Loucy (cell line): ENCODE data around the gene STX11.

Experiments used
- H2AFZ ChIP-seq: fragments of 200-600 bp; sonication (generic); 2 replicates; pipeline ENCODE4 v1.6.0; 2016; ENCODE audit warnings: antibody characterized with exemption, mild to moderate bottlenecking, low read length, moderate library complexity
- H3F3A ChIP-seq: fragments of 200-600 bp; 2 replicates; pipeline ENCODE4 v1.6.0; 2016; ENCODE audit warnings: antibody characterized with exemption, low read depth, mild to moderate bottlenecking
- H3K27me3 ChIP-seq: fragments of 200-600 bp; sonication (generic); 2 replicates; pipeline ENCODE4 v1.6.1; 2014; ENCODE audit warnings: low read length, mild to moderate bottlenecking; ENCODE audit not compliant: insufficient read depth, poor library complexity, severe bottlenecking
- H3K36me3 ChIP-seq: fragments of 200-600 bp; sonication (generic); 2 replicates; pipeline ENCODE4 v1.6.1; 2016; ENCODE audit warnings: low read length; ENCODE audit not compliant: insufficient read depth
- H3K4me1 ChIP-seq: fragments of 200-600 bp; sonication (generic); 2 replicates; pipeline ENCODE4 v1.5.1; 2014; ENCODE audit warnings: low read length, mild to moderate bottlenecking; ENCODE audit not compliant: insufficient read depth, poor library complexity, severe bottlenecking
- H3K4me2 ChIP-seq: fragments of 200-600 bp; sonication (generic); 2 replicates; pipeline ENCODE4 v1.6.0; 2014; ENCODE audit warnings: antibody characterized with exemption, low read length, low read depth, mild to moderate bottlenecking; ENCODE audit not compliant: poor library complexity, severe bottlenecking
- H3K4me3 ChIP-seq: fragments of 200-600 bp; sonication (generic); 2 replicates; pipeline ENCODE4 v1.5.1; 2014; ENCODE audit warnings: low read length, mild to moderate bottlenecking, mixed read lengths; ENCODE audit not compliant: poor library complexity, severe bottlenecking
- H3K79me2 ChIP-seq: fragments of 200-600 bp; sonication (generic); 2 replicates; pipeline ENCODE4 v1.6.1; 2014; ENCODE audit warnings: low read length; ENCODE audit not compliant: insufficient read depth
- H3K9ac ChIP-seq: fragments of 200-600 bp; sonication (generic); 2 replicates; pipeline ENCODE4 v1.6.0; 2014; ENCODE audit warnings: mild to moderate bottlenecking, low read depth, low read length, moderate library complexity; ENCODE audit not compliant: poor library complexity, severe bottlenecking
- H3K9me2 ChIP-seq: fragments of 200-600 bp; sonication (generic); replicated peaks from 2 replicates; pipeline ENCODE4 v1.6.1; 2016; ENCODE audit warnings: low read depth, low read length, mixed read lengths
- H3K9me3 ChIP-seq: fragments of 200-600 bp; sonication (generic); 2 replicates; pipeline ENCODE4 v1.6.1; 2014; ENCODE audit warnings: mild to moderate bottlenecking, antibody characterized with exemption, low read length, low read depth; ENCODE audit not compliant: insufficient read depth
- H4K20me1 ChIP-seq: fragments of 200-600 bp; sonication (generic); 2 replicates; pipeline ENCODE4 v1.6.0; 2014; ENCODE audit warnings: antibody characterized with exemption, low read length, mild to moderate bottlenecking; ENCODE audit not compliant: insufficient read depth, poor library complexity, severe bottlenecking
- EZH2phosphoT487 ChIP-seq: fragments of 200-600 bp; IDR thresholded peaks from 2 replicates; pipeline ENCODE4 v1.6.1; 2018; ENCODE audit warnings: antibody characterized with exemption, mild to moderate bottlenecking, moderate library complexity, borderline replicate concordance
- TF ChIP-seq, protein P1 (sequence below): fragments of 200-600 bp; sonication (generic); conservative IDR thresholded peaks from 2 replicates; pipeline ENCODE4 v1.5.1; 2014; ENCODE audit warnings: mild to moderate bottlenecking, antibody characterized with exemption, low read length

Gene STX11

DNA sequence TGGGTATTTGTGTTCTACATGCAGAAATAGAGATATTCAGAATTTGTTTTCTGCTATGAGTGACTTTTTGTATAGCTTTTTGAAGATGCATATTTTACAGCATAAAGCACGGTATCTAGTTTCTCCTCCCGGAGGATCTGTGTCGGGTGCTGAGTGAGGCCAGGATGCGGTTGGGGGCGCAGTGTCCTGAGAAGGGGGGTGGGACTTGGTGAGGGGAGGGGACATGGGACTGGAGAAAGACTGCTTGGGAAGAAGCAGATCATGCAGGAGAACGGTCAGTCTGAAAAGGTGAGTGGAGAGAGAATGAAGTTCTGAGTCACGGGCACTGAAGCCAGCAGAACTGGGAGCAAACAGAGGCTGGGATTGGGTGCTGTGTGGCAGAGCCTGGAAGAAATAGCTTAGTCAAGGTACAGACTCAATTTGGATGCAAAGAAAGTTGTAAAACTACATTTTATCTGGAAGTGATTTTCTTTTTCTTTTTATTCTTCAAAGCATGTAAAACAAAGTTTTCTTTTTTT, 44.0 kb downstream of the STX11 start:
- Histone ChIP-seq H3K4me2 (no peak overlapping the region), H3K9me3 (no peaks in the 10 kb centered on the region; the same call in 1 of the 2 replicates), H3K9me2 (no peaks in the 10 kb centered on the region), H3K36me3 (no peaks in the 10 kb centered on the region), H2AFZ (no peak overlapping the region), H3F3A (no peaks in the 10 kb centered on the region), H3K9ac (no peak overlapping the region), H3K4me3 (no peak overlapping the region), H3K27me3 (no peaks in the 10 kb centered on the region), H4K20me1 (no peaks in the 10 kb centered on the region), H3K79me2 (no peaks in the 10 kb centered on the region), H3K4me1 (peaks cover 4% of the 10 kb centered on the region)
- TF ChIP-seq, protein P1, sequence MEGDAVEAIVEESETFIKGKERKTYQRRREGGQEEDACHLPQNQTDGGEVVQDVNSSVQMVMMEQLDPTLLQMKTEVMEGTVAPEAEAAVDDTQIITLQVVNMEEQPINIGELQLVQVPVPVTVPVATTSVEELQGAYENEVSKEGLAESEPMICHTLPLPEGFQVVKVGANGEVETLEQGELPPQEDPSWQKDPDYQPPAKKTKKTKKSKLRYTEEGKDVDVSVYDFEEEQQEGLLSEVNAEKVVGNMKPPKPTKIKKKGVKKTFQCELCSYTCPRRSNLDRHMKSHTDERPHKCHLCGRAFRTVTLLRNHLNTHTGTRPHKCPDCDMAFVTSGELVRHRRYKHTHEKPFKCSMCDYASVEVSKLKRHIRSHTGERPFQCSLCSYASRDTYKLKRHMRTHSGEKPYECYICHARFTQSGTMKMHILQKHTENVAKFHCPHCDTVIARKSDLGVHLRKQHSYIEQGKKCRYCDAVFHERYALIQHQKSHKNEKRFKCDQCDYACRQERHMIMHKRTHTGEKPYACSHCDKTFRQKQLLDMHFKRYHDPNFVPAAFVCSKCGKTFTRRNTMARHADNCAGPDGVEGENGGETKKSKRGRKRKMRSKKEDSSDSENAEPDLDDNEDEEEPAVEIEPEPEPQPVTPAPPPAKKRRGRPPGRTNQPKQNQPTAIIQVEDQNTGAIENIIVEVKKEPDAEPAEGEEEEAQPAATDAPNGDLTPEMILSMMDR, result no peak
- TF ChIP-seq EZH2phosphoT487, result no peak

DNA sequence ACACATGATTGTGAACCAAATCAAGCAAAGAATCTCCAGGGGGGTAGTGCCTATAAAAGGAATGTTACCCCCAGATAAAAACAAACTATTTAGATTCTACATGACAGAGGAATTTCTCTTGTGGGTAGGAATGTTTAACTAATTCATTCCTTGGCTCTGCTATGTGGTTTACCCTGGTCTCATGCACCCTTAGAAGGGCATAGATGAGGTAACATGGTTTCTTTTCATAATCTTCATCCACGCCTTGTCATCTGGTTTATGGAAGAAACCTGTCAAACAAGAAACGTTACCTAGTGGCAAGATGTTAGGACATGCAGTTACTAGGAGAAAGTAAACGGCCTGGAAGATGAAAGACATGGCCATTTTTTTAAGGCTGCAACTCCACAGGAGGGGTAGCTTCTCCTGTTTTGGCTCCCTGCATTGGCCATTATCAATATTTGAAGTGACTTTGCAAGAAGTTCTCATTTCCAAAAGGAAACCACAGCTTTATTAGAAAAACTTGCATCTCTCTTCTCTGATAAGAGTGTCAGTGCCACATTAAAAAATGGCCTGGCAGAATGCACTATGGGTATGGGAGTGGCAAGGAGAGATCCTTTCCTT, 45.5 kb downstream of the STX11 start:
- Histone ChIP-seq H3K4me3 (no peak overlapping the region), H2AFZ (no peak overlapping the region), H3K79me2 (no peaks in the 10 kb centered on the region), H3F3A (no peaks in the 10 kb centered on the region), H4K20me1 (no peaks in the 10 kb centered on the region), H3K4me1 (peaks cover 4% of the 10 kb centered on the region), H3K9me3 (no peaks in the 10 kb centered on the region; the same call in 1 of the 2 replicates), H3K36me3 (no peaks in the 10 kb centered on the region), H3K27me3 (no peaks in the 10 kb centered on the region), H3K4me2 (no peak overlapping the region), H3K9me2 (no peaks in the 10 kb centered on the region), H3K9ac (no peak overlapping the region)
- TF ChIP-seq, protein P1, result no peak
- no peak for TF ChIP-seq EZH2phosphoT487

DNA sequence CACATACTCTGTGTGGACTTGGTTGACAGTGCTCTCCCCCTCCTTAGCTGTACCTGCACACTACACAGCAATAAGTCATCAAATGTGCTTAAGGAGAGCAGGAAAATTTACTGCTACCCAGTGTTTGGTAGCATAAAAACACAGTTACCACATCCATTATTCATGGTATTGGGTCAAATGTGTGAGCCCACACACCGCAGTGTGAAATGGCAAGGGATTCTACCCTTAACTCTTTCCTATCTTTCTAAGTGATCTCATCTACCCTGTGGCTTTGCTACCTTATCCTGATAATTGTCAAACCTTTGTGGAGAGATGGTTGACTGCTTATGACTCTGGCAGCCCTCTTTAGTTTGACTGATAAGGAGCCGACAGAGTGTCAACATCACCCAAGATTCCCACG, 47.6 kb downstream of the STX11 start:
- H3K4me1 ChIP-seq, result peaks cover 4% of the 10 kb centered on the region
- no peaks in the 10 kb centered on the region; the same call in 1 of the 2 replicates for H3K9me3 ChIP-seq
- no peaks in the 10 kb centered on the region for H3K9me2 ChIP-seq
- no peaks in the 10 kb centered on the region for H3K27me3 ChIP-seq
- TF ChIP-seq EZH2phosphoT487, result no peak
- TF ChIP-seq, protein P1, result no peak
- no peak overlapping the region for H3K4me3 ChIP-seq
- H4K20me1 ChIP-seq, result no peaks in the 10 kb centered on the region
- H2AFZ ChIP-seq, result no peak overlapping the region
- H3F3A ChIP-seq, result no peaks in the 10 kb centered on the region
- H3K36me3 ChIP-seq, result no peaks in the 10 kb centered on the region
- no peak overlapping the region for H3K4me2 ChIP-seq
- H3K9ac ChIP-seq, result no peak overlapping the region
- no peaks in the 10 kb centered on the region for H3K79me2 ChIP-seq
